Esophagus muscularis mucosa (tissue), 4 donors: ENCODE results near the gene EVI5. TPM values are rescaled to one million over a fixed set of nuclear protein-coding genes. Genes with fewer than 3 reads are reported as not detected.

Source experiments
- DNase-seq: peaks from one replicate; pipeline ENCODE4 v3.0.0-alpha.2; 2017; ENCODE audit errors: extremely low spot score
- H3K27ac ChIP-seq, 4 donors: fragments of 200-600 bp; sonication (generic); replicated peaks in 1 of 4; 1 replicate in 3 of 4; 2 replicates in 1 of 4; pipeline ENCODE4 v1.5.1; 2016 to 2019; ENCODE audit warnings: mild to moderate bottlenecking in 1 of 4
- H3K27me3 ChIP-seq, 4 donors: fragments of 200-600 bp; sonication (generic); one replicate each; pipeline versions ENCODE4 v1.5.1 to v1.6.0; 2016 to 2019
- H3K36me3 ChIP-seq, 4 donors: fragments of 200-600 bp; sonication (generic); one replicate each; pipeline ENCODE4 v1.5.1; 2016 to 2019
- H3K4me1 ChIP-seq, 4 donors: fragments of 200-600 bp; sonication (generic); one replicate each; pipeline ENCODE4 v1.5.1; 2016 to 2019
- H3K4me3 ChIP-seq, 4 donors: fragments of 200-600 bp; sonication (generic); 1 replicate in 2 of 4; 2 replicates in 2 of 4; pipeline ENCODE4 v1.5.1; 2016 to 2019; ENCODE audit warnings: mild to moderate bottlenecking in 4 of 4, moderate library complexity in 1 of 4
- H3K9me3 ChIP-seq, 4 donors: fragments of 200-600 bp; sonication (generic); 1 replicate in 3 of 4; 2 replicates in 1 of 4; pipeline ENCODE4 v1.5.1; 2016 to 2019
- CTCF ChIP-seq, 3 experiments: fragments of 200-600 bp in 2 of 3; fragments of 450-650 bp in 1 of 3; sonication (generic) in 2 of 3; IDR thresholded peaks; one replicate each; pipeline ENCODE4 v1.5.1; 2017 to 2019; ENCODE audit warnings: antibody characterized with exemption in 3 of 3, mild to moderate bottlenecking in 2 of 3, moderate library complexity in 1 of 3
- EP300 ChIP-seq: sonication (generic); formaldehyde crosslinking; IDR thresholded peaks from one replicate; pipeline ENCODE4 v1.6.1; 2017; ENCODE audit warnings: antibody characterized with exemption
- POLR2A ChIP-seq: fragments of 450-650 bp; IDR thresholded peaks from one replicate; pipeline ENCODE4 v1.6.1; 2017; ENCODE audit warnings: antibody characterized with exemption, moderate library complexity, mild to moderate bottlenecking, low read depth
- POLR2AphosphoS5 ChIP-seq, 2 donors: sonication (generic); formaldehyde crosslinking; IDR thresholded peaks; one replicate each; pipeline ENCODE4 v1.6.1; 2017; ENCODE audit warnings: antibody characterized with exemption in 2 of 2
- WGBS: methylation state at CpG from one replicate; pipeline ENCODE4 v1.1.5; 2018; 5-methylcytosine and 5-hydroxymethylcytosine counted together
- intact Hi-C: fragments of 100-400 bp; cut with DNase I; formaldehyde crosslinking; loops from one replicate; pipeline ENCODE4 v1.15.1; 2023
- total RNA-seq, 4 donors: library from RNA; depleted of rRNA; stranded (reverse); fragments of >200 nt; gene quantifications; one replicate each; pipeline versions ENCODE4 v1.1.0 to v1.2.1, GENCODE V29; 2016

EVI5 gene
- total RNA-seq, 4 donors from 2014 or later, result 32.3 to 55.2 (median 40.4) TPM

GRCh38 chr1:92486251-92487077 is 298.4 kb downstream of the EVI5 start, which contains the start of gene GFI1:
Gene GFI1 (minus strand): TSS chr1:92486925. CDS start chr1:92483487, 3,438 bp downstream.
- peaks cover 48 to 56% (median 55%) of the 10 kb centered on the region in 4 donors for H3K4me1 ChIP-seq
- H3K36me3 ChIP-seq, result no peaks in the 10 kb centered on the region
- peak within 1 kb of the TSS; percentile 48 to 57 (median 54) for H3K4me3 ChIP-seq
- 2% methylated on average over 16 of the region's 77 CpGs for WGBS
- TF ChIP-seq EP300, result no peak
- no peak for TF ChIP-seq POLR2A
- TF ChIP-seq POLR2AphosphoS5 (IDR thresholded peaks at IDR 0.05), result no peak
- no peak for TF ChIP-seq CTCF (IDR thresholded peaks at IDR 0.05)
- intact Hi-C loops, result no loop called here
- peak within 1 kb of the TSS in 1 of 4 donors; percentile 1 for H3K27ac ChIP-seq
- no peak for DNase-seq
- H3K27me3 ChIP-seq, result peaks cover 20 to 78% (median 57%) of the 10 kb centered on the region in 4 donors
- no peaks in the 10 kb centered on the region for H3K9me3 ChIP-seq

- DNase-seq, result no peak
- Histone ChIP-seq H3K9me3 (no peaks in the 10 kb centered on the region), H3K4me1 (peaks cover 50 to 65% (median 64%) of the 10 kb centered on the region in 4 donors), H3K36me3 (no peaks in the 10 kb centered on the region), H3K4me3 (peak overlapping the region; percentile 48 to 57 (median 54)), H3K27me3 (peaks cover 20 to 86% (median 64%) of the 10 kb centered on the region in 4 donors), H3K27ac (peak overlapping the region in 2 of 4 donors; percentile 1 to 19)
- intact Hi-C loops, result no loop called here
- WGBS, result 2% methylated on average over 30 of the region's 82 CpGs
- peak in 1 of 3 experiments; percentile 11 for TF ChIP-seq CTCF (IDR thresholded peaks at IDR 0.05)
- no peak for TF ChIP-seq EP300
These were observed 299.3 kb downstream of the EVI5 start for GRCh38 chr1:92485381-92486250.

GRCh38 chr1:92484472-92485380 is 300.2 kb downstream of the EVI5 start:
- Histone ChIP-seq H3K36me3 (no peaks in the 10 kb centered on the region), H3K9me3 (no peaks in the 10 kb centered on the region), H3K4me1 (peaks cover 50 to 70% (median 69%) of the 10 kb centered on the region in 4 donors), H3K27me3 (peaks cover 20 to 95% (median 69%) of the 10 kb centered on the region in 4 donors), H3K4me3 (peak overlapping the region; percentile 48 to 57 (median 54)), H3K27ac (no peak overlapping the region)
- TF ChIP-seq POLR2A, result no peak
- no peak for TF ChIP-seq CTCF (IDR thresholded peaks at IDR 0.05)
- no peak for TF ChIP-seq EP300
- no peak for TF ChIP-seq POLR2AphosphoS5 (IDR thresholded peaks at IDR 0.05)
- 4% methylated on average over 34 of the region's 65 CpGs for WGBS
- intact Hi-C loops, result no loop called here
- DNase-seq, result no peak
